Panc1 (cell line): ENCODE data around the gene AGAP1. TPM values are rescaled to one million over a fixed set of nuclear protein-coding genes. Genes with fewer than 3 reads are reported as not detected.

Experiments used
- ATAC-seq: fragments of 200-7000 bp; cut with Tn5 transposase; 2 replicates; pipeline ENCODE4 v1.9.1; 2020; ENCODE audit warnings: mild to moderate bottlenecking, moderate library complexity
- BruUV-seq: library from RNA; stranded (reverse); fragments of 400-500 nt; replicated peaks from 2 replicates; lab custom pipeline; 2021; lab: Mats Ljungman, UMichigan
- CTCF ChIA-PET: fragments of 300-600 bp; sonication (Branson Sonifier 250); formaldehyde crosslinking; loops from one replicate; lab custom pipeline; 2022; ENCODE audit warnings: antibody characterized with exemption; lab: Charles Lee
- POLR2A ChIA-PET: fragments of 300-600 bp; sonication (Branson Sonifier 250); formaldehyde crosslinking; loops from one replicate; lab custom pipeline; 2022; ENCODE audit warnings: antibody characterized with exemption; lab: Charles Lee
- DNase-seq: peaks from one replicate; pipeline ENCODE4 v3.0.0-alpha.2; 2010; ENCODE audit warnings: low read depth, low spot score
- H3K27ac ChIP-seq: 2 replicates; pipeline ENCODE4 v1.5.1; 2011; ENCODE audit warnings: mild to moderate bottlenecking, low read length, inconsistent platforms
- H3K27me3 ChIP-seq: fragments of 200-500 bp; sonication (Bioruptor generic); 2 replicates; pipeline ENCODE4 v1.6.0; 2014; ENCODE audit warnings: low read length, inconsistent platforms; ENCODE audit not compliant: control insufficient read depth, insufficient read depth
- H3K36me3 ChIP-seq: fragments of 200-500 bp; sonication (Bioruptor generic); 2 replicates; pipeline ENCODE4 v1.5.1; 2014; ENCODE audit warnings: inconsistent platforms, mild to moderate bottlenecking, low read length, moderate library complexity; ENCODE audit not compliant: control insufficient read depth, insufficient read depth
- H3K4me1 ChIP-seq: 2 replicates; pipeline ENCODE4 v1.5.1; 2011; ENCODE audit warnings: inconsistent platforms, mild to moderate bottlenecking, low read length, moderate library complexity; ENCODE audit not compliant: control insufficient read depth, insufficient read depth
- H3K4me3 ChIP-seq, 2 experiments: 2 replicates each; pipeline ENCODE4 v1.5.1; 2011 to 2012; ENCODE audit warnings: low read depth in 2 of 2, low read length in 2 of 2, mild to moderate bottlenecking in 2 of 2, inconsistent platforms in 1 of 2, moderate library complexity in 1 of 2
- H3K9me3 ChIP-seq: fragments of 200-500 bp; sonication (Bioruptor generic); 2 replicates; pipeline ENCODE4 v1.5.1; 2014; ENCODE audit warnings: low read depth, mild to moderate bottlenecking, inconsistent platforms, low read length, moderate library complexity; ENCODE audit not compliant: control insufficient read depth, insufficient read depth
- CTCF ChIP-seq: fragments of 450-650 bp; IDR thresholded peaks from 2 replicates; pipeline ENCODE4 v1.5.1; 2017; ENCODE audit warnings: mild to moderate bottlenecking
- POLR2AphosphoS5 ChIP-seq: IDR thresholded peaks from 2 replicates; pipeline ENCODE4 v1.6.1; 2012; ENCODE audit warnings: mild to moderate bottlenecking, low read depth, low read length, moderate library complexity
- REST ChIP-seq, 2 experiments: IDR thresholded peaks; 2 replicates each; pipeline ENCODE4 v1.6.1; 2011 to 2012; ENCODE audit warnings: low read depth in 2 of 2, control low read depth in 1 of 2, low read length in 1 of 2, mild to moderate bottlenecking in 1 of 2, moderate library complexity in 1 of 2; ENCODE audit not compliant: insufficient read depth in 1 of 2
- SIN3A ChIP-seq: IDR thresholded peaks from 2 replicates; pipeline ENCODE4 v1.6.1; 2012; ENCODE audit warnings: low read depth, mild to moderate bottlenecking, low read length, moderate library complexity, borderline replicate concordance; ENCODE audit not compliant: insufficient read depth
- TCF7L2 ChIP-seq: IDR thresholded peaks from 2 replicates; pipeline ENCODE4 v1.6.1; 2011; ENCODE audit warnings: mild to moderate bottlenecking, low read depth, low read length, inconsistent platforms
- in situ Hi-C: cut with HindIII; loops from 2 replicates; pipeline ENCODE4 v1.10.0; 2016; ENCODE audit warnings: low sequenced_read_pairs, low pct_unique_long_range_greater_than_20kb
- intact Hi-C: fragments of 100-400 bp; cut with micrococcal nuclease; formaldehyde crosslinking; loops from one replicate; pipeline ENCODE4 v1.10.0; 2022; ENCODE audit not compliant: unreplicated experiment
- total RNA-seq: library from RNA; stranded (reverse); gene quantifications from one replicate; pipeline ENCODE4 v1.2.1, GENCODE V29; 2021; ENCODE audit not compliant: unreplicated experiment

The AGAP1 gene
- total RNA-seq, 1 experiment from 2014 or later: 38.9 TPM

GRCh38 chr2:235643680-235644511 lies 150.1 kb downstream of the AGAP1 start:
- no TSS peak for BruUV-seq

GRCh38 chr2:235647264-235647663 lies 153.4 kb downstream of the AGAP1 start:
- no peaks in the 10 kb centered on the region for H3K27me3 ChIP-seq
- no peak for DNase-seq
- H3K4me3 ChIP-seq: no peak overlapping the region
- intact Hi-C loops: no loop called here
- no peak overlapping the region for H3K27ac ChIP-seq
- BruUV-seq: no TSS peak
- ChIA-PET POLR2A (no interaction called here), CTCF (no interaction called here)
- H3K36me3 ChIP-seq: no peaks in the 10 kb centered on the region
- TF ChIP-seq SIN3A (no peak), REST (IDR thresholded peaks at IDR 0.05; ENCODE audit: insufficient read depth in 1 of 2, low read depth in 2 of 2, low read length in 1 of 2) (no peak), POLR2AphosphoS5 (no peak), CTCF (no peak)
- in situ Hi-C loops: no loop called here
- H3K4me1 ChIP-seq: no peaks in the 10 kb centered on the region
- no peaks in the 10 kb centered on the region for H3K9me3 ChIP-seq
- no peak for ATAC-seq

More at GRCh38 chr2:235643680-235644511, 150.1 kb downstream of the AGAP1 start:
- Histone ChIP-seq H3K4me1 (no peaks in the 10 kb centered on the region), H3K27me3 (no peaks in the 10 kb centered on the region), H3K9me3 (no peaks in the 10 kb centered on the region), H3K36me3 (no peaks in the 10 kb centered on the region), H3K4me3 (no peak overlapping the region), H3K27ac (no peak overlapping the region)
- ChIA-PET POLR2A (interaction anchor here (0.6 kb wide), 1 partner anchor 1519 kb away, joined by 6 read pairs; no protein-coding TSS in a partner anchor), CTCF (no interaction called here)
- intact Hi-C loops (no loop called here), in situ Hi-C loops (no loop called here)
- TF ChIP-seq SIN3A: no peak
- TF ChIP-seq CTCF: no peak
- no peak for TF ChIP-seq TCF7L2
- TF ChIP-seq REST (IDR thresholded peaks at IDR 0.05; ENCODE audit: insufficient read depth in 1 of 2, low read depth in 2 of 2, low read length in 1 of 2): no peak
- no peak for TF ChIP-seq POLR2AphosphoS5
- DNase-seq (no peak), ATAC-seq (no peak)
